Measurements from ENCODE around the gene PRUNE2. TPM values are rescaled to one million over a fixed set of nuclear protein-coding genes. Genes with fewer than 3 reads are reported as not detected.

The PRUNE2 gene
- total and polyA plus RNA-seq, 9 of the 15 experiments (the other 6 are each of a cell fraction or from before 2014, with no cell fraction given), result 0.05 to 0.45 (median 0.18) TPM; not detected in 1

DNA sequence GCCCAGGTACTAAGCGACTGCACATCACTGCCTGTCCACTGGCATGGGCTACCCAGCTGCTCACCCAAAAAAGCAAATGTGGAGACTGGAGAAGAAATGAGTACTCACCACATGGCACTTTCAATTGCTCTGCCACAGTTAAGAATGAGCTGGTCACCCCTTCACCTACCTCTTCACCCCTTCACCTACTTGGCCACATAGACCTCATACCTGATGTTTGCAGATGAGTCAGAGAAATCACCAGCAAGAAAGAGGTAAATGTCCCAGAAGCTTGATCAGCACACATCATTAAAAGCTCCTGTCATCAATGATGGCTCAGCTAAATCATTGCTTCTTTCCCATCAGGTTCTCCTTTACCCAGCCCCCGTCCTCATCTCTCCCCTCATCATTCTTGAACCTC lies 7.6 kb upstream of the PRUNE2 start (continued):
- TF ChIP-seq, protein P1, sequence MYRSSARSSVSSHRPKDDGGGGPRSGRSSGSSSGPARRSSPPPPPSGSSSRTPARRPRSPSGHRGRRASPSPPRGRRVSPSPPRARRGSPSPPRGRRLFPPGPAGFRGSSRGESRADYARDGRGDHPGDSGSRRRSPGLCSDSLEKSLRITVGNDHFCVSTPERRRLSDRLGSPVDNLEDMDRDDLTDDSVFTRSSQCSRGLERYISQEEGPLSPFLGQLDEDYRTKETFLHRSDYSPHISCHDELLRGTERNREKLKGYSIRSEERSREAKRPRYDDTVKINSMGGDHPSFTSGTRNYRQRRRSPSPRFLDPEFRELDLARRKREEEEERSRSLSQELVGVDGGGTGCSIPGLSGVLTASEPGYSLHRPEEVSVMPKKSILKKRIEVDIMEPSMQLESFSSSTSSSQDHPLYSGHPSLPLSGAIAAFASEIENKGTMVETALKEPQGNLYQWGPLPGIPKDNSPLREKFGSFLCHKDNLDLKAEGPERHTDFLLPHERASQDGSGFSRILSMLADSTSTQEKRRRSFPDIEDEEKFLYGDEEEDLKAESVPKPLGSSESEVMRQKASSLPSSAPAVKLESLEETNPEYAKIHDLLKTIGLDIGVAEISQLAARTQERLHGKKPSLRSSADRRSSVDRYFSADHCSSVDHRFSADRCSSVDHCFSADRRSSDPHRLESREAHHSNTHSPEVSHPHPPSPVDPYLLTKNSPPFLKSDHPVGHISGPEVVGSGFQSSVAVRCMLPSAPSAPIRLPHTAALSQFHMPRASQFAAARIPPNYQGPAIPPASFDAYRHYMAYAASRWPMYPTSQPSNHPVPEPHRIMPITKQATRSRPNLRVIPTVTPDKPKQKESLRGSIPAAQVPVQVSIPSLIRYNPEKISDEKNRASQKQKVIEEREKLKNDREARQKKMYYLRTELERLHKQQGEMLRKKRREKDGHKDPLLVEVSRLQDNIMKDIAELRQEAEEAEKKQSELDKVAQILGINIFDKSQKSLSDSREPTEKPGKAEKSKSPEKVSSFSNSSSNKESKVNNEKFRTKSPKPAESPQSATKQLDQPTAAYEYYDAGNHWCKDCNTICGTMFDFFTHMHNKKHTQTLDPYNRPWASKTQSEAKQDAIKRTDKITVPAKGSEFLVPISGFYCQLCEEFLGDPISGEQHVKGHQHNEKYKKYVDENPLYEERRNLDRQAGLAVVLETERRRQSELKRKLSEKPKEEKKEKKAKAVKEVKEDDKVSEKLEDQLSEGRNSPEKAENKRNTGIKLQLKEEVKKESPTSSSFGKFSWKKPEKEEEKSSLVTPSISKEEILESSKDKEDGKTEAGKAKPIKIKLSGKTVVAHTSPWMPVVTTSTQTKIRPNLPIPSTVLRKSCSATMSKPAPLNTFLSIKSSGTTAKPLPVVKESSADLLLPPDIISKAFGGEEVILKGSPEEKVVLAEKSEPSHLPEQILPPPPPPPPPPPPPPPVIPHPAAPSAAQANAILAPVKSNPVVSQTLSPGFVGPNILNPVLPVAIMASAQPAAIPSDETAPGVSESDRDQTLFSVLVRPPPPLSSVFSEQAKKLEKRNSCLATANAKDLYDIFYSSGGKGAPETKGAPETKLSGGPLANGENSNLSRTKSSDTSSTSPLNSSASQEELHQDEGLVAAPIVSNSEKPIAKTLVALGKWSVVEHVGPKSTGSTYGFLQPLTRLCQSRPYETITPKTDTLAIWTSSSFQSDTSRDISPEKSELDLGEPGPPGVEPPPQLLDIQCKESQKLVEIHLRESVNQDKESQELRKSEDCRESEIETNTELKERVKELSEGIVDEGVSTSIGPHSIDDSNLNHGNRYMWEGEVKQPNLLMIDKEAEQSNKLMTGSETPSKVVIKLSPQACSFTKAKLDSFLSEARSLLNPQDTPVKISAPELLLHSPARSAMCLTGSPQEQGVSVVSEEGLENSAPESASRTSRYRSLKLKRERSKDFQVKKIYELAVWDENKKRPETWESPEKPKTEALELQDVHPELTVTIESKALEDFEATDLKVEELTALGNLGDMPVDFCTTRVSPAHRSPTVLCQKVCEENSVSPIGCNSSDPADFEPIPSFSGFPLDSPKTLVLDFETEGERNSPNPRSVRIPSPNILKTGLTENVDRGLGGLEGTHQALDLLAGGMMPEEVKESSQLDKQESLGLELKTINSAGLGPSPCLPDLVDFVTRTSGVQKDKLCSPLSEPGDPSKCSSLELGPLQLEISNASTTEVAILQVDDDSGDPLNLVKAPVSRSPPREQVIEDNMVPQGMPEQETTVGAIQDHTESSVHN (IDR thresholded peaks at IDR 0.05; ENCODE audit: borderline replicate concordance in 1 of 2, low read depth in 1 of 2), result no peak
- TF ChIP-seq, protein P2, sequence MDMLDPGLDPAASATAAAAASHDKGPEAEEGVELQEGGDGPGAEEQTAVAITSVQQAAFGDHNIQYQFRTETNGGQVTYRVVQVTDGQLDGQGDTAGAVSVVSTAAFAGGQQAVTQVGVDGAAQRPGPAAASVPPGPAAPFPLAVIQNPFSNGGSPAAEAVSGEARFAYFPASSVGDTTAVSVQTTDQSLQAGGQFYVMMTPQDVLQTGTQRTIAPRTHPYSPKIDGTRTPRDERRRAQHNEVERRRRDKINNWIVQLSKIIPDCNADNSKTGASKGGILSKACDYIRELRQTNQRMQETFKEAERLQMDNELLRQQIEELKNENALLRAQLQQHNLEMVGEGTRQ (CRISPR knock-in tag; IDR thresholded peaks at IDR 0.05), result no peak
- no peak for TF ChIP-seq ILK (tag; IDR thresholded peaks at IDR 0.05; ENCODE audit: borderline replicate concordance, low read depth)
- TF ChIP-seq SIRT6 (IDR thresholded peaks at IDR 0.05; ENCODE audit: low read depth, low read length), result no peak
- TF ChIP-seq MIER1 (IDR thresholded peaks at IDR 0.05; ENCODE audit: low read depth), result no peak
- no peak for TF ChIP-seq BRF1 (IDR thresholded peaks at IDR 0.05; ENCODE audit: borderline replicate concordance, extremely low read depth, insufficient read length)

Measured in K562 (cell line).